Left renal cortex interstitium (tissue), 4 donors: ENCODE results near the gene CASKIN1. TPM values are rescaled to one million over a fixed set of nuclear protein-coding genes. Genes with fewer than 3 reads are reported as not detected.
"Not testable (repeated sequence)": the region's sequence is repeated elsewhere in the genome, so short reads cannot be mapped to it uniquely, and the experiment has no call there.

ENCODE experiments used
- DNase-seq, 4 donors: peaks; one replicate each; pipeline ENCODE4 v3.0.0-alpha.2; 2013; ENCODE audit warnings: low read depth in 4 of 4, low spot score in 2 of 4, missing footprints in 1 of 4
- polyA plus RNA-seq, 4 donors: library from polyadenylated mRNA; unstranded; fragments of 120-200 nt; gene quantifications; one replicate each; pipeline ENCODE4 v1.2.1, GENCODE V29; 2013; ENCODE audit not compliant: insufficient read length in 4 of 4

The CASKIN1 gene
- polyA plus RNA-seq, 4 donors, result 1.4 to 2.8 (median 2.0) TPM

DNA sequence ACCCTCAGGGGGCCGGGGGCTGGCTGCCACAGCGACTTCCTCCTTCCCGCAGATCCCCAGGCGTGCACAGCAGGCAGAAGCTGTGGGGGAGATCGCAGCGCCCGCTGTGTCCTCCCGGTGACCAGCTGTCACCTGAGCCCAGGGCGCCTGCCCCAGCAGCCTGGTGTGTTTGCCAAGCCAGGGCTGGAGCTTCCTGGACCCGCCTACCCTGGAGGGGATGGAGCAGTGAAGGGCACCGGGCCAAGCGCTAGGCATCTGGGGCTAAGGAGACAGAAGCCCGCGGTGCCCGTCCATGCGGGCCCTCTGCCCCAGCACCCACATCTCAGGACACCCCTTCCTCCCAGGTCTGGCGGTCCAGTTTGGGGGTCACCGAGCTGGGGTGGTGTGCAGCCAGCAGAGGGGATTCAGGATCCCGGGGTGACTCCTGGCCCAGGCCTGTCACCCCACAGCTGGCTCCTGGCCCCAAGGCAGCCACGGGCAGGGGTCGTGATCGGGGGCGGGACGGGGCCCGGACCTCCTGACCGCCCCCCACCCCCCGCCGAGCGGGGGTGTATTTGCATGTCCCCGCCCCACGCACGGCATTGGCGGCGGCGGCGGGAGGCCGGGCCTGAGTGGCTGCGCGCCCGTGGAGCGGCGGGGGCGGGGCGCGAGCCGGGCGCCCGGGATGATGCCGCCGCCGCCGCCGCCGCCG lies 48.3 kb downstream of the CASKIN1 start, which contains the start of gene RAB26:
TSS of gene RAB26 (plus strand) at position 645 of the 691 bp plus-strand sequence. CDS start 159 bp downstream, outside the sequence.
- DNase-seq, result no peak

DNA sequence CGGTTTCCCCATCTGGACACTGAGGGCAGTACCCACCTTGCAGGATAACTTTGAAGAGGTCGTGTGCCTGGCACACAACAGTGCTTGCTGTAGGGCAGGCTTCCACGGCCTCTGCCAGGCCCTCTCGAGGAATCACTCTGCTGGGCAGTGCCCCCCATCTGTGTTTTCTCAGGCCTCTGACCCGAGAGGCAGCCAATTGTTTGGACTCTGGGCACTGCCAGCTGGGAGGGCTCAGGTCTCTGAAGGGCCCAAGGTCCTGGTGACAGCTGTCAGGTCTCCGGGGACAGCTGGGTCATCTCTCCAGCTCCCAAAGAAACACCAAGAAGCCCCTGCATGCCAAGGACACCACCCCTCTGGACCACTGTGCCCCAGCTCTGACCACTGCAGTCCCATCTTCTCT lies 49.0 kb downstream of the CASKIN1 start:
- no peak for DNase-seq

GRCh38 chr16:2145843-2146242 lies 50.6 kb downstream of the CASKIN1 start:
- no peak for DNase-seq

- no peak for DNase-seq
Observed at GRCh38 chr16:2143878-2144485, 52.4 kb downstream of the CASKIN1 start.

GRCh38 chr16:2142942-2143877 lies 53.2 kb downstream of the CASKIN1 start:
- no peak for DNase-seq

- peak in 3 of 4 donors; percentile 56 to 88 (median 86) for DNase-seq
Observed at GRCh38 chr16:2135770-2136490, 60.5 kb downstream of the CASKIN1 start, which contains the start of gene PKD1. PKD1 (minus strand) TSS chr16:2135898; CDS start chr16:2135689, 209 bp downstream.

- not testable (repeated sequence) for DNase-seq
Observed at GRCh38 chr16:2135071-2135470, 61.3 kb downstream of the CASKIN1 start.

GRCh38 chr16:2133797-2134196 lies 62.6 kb downstream of the CASKIN1 start:
- DNase-seq, result not testable (repeated sequence)

GRCh38 chr16:2129890-2130447 lies 66.4 kb downstream of the CASKIN1 start:
- not testable (repeated sequence) for DNase-seq

DNA sequence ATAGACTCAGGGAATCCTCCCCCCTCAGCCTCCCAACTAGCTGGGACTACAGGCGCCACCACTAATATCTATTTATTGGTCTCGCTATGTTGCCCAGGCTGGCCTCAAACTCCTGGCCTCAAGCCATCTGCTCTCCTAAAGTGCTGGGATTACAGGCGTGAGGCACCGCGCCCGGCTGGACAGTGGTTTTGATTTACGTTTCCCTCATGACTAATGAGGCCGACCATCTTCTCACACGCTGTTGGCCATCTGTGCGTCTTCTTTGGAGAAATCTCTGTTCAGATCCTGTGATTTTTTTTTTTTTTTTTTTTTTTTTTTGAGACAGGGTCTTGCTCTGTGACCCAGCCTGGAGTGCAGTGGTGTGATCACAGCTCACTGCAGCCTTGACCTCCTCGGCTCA lies 67.2 kb downstream of the CASKIN1 start:
- DNase-seq, result not testable (repeated sequence)

DNA sequence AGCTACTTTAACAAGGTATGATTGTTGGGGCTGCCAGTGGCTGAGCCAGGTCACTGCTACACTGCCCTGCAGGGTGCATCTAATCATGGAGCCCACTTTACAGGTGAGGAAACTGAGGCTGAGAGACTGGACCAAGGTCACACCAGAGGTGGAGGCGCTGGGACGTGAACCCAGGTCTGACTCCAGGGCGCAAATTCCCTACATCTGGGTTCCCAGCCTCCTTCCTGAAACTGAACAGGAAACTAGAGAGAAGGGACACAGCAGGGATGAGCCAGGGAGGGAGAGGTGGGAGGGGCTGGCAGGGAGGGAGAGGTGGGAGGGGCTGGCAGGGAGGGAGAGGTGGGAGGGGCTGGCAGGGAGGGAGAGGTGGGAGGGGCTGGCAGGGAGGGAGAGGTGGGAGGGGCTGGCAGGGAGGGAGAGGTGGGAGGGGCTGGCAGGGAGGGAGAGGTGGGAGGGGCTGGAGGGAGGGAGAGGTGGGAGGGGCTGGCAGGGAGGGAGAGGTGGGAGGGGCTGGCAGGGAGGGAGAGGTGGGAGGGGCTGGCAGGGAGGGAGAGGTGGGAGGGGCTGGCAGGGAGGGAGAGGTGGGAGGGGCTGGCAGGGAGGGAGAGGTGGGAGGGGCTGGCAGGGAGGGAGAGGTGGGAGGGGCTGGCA lies 68.7 kb downstream of the CASKIN1 start:
- DNase-seq, result not testable (repeated sequence)

Other genes starting within 250 kb of the CASKIN1 start
- gene RPL3L, start 241.9 kb downstream of the CASKIN1 start, polyA plus RNA-seq, result under 1 TPM; 0.11 to 0.28 (median 0.15) TPM
- gene NDUFB10, start 237.1 kb downstream of the CASKIN1 start, polyA plus RNA-seq, result 100 to 1,000 TPM; 129 to 144 (median 136) TPM
- gene RPS2, start 231.8 kb downstream of the CASKIN1 start, polyA plus RNA-seq, result 1,000 to 10,000 TPM; 1,679 to 2,513 (median 2,183) TPM
- gene RNF151, start 229.7 kb downstream of the CASKIN1 start, polyA plus RNA-seq, result not detected
- 10 to 100 TPM; 27.8 to 49.6 (median 41.1) TPM for gene TBL3, start 224.6 kb downstream of the CASKIN1 start, polyA plus RNA-seq
- 1 to 10 TPM in 2 of 4 donors, under 1 TPM in 2; 0.40 to 2.0 (median 1.1) TPM for gene NOXO1, start 215.1 kb downstream of the CASKIN1 start, polyA plus RNA-seq
- 10 to 100 TPM; 20.1 to 31.6 (median 28.5) TPM for gene GFER, start 212.4 kb downstream of the CASKIN1 start, polyA plus RNA-seq
- gene SYNGR3, start 206.6 kb downstream of the CASKIN1 start, polyA plus RNA-seq, result 1 to 10 TPM; 1.8 to 2.4 (median 1.9) TPM
- gene ZNF598, start 186.8 kb downstream of the CASKIN1 start, polyA plus RNA-seq, result 10 to 100 TPM; 13.8 to 30.8 (median 26.6) TPM
- gene NPW, start 176.8 kb downstream of the CASKIN1 start, polyA plus RNA-seq, result 10 to 100 TPM in 2 of 4 donors, 1 to 10 TPM in 2; 3.0 to 16.3 (median 9.7) TPM
- 100 to 1,000 TPM; 103 to 184 (median 146) TPM for gene NHERF2, start 169.7 kb downstream of the CASKIN1 start, polyA plus RNA-seq
- 10 to 100 TPM; 15.4 to 29.1 (median 25.3) TPM for gene NTHL1, start 148.8 kb downstream of the CASKIN1 start, polyA plus RNA-seq
- gene TSC2, start 148.6 kb downstream of the CASKIN1 start, polyA plus RNA-seq, result 100 to 1,000 TPM; 104 to 188 (median 148) TPM
- gene PKD1, start 60.7 kb downstream of the CASKIN1 start, polyA plus RNA-seq, result 100 to 1,000 TPM in 2 of 4 donors, 10 to 100 TPM in 2; 48.3 to 128 (median 95.9) TPM
- gene RAB26, start 48.0 kb downstream of the CASKIN1 start, polyA plus RNA-seq, result 1 to 10 TPM; 2.5 to 4.6 (median 3.1) TPM
- 10 to 100 TPM; 42.9 to 63.3 (median 55.5) TPM for gene TRAF7, start 40.8 kb downstream of the CASKIN1 start, polyA plus RNA-seq
- gene MLST8, start 8.8 kb upstream of the CASKIN1 start, polyA plus RNA-seq, result 10 to 100 TPM; 38.7 to 63.2 (median 46.6) TPM
- gene BRICD5, start 14.3 kb upstream of the CASKIN1 start, polyA plus RNA-seq, result 10 to 100 TPM in 1 of 4 donors, 1 to 10 TPM in 3; 3.5 to 11.6 (median 8.2) TPM
- gene PGP, start 18.2 kb upstream of the CASKIN1 start, polyA plus RNA-seq, result 10 to 100 TPM; 13.8 to 19.3 (median 17.4) TPM
- gene E4F1, start 27.0 kb upstream of the CASKIN1 start, polyA plus RNA-seq, result 10 to 100 TPM; 14.7 to 25.8 (median 22.3) TPM
- gene DNASE1L2, start 39.8 kb upstream of the CASKIN1 start, polyA plus RNA-seq, result 1 to 10 TPM in 3 of 4 donors, under 1 TPM in 1; 0.55 to 1.8 (median 1.2) TPM
- 100 to 1,000 TPM in 1 of 4 donors, 10 to 100 TPM in 3; 60.0 to 104 (median 80.2) TPM for gene ECI1, start 55.0 kb upstream of the CASKIN1 start, polyA plus RNA-seq
- 100 to 1,000 TPM; 179 to 229 (median 214) TPM for gene RNPS1, start 71.5 kb upstream of the CASKIN1 start, polyA plus RNA-seq
- 1 to 10 TPM; 5.1 to 6.9 (median 6.1) TPM for gene ABCA3, start 144.1 kb upstream of the CASKIN1 start, polyA plus RNA-seq
- 10 to 100 TPM in 3 of 4 donors, 1 to 10 TPM in 1; 8.8 to 14.1 (median 11.2) TPM for gene CCNF, start 232.8 kb upstream of the CASKIN1 start, polyA plus RNA-seq